Suprapubic skin (tissue), 4 donors: ENCODE results near the gene AFAP1L2. TPM values are rescaled to one million over a fixed set of nuclear protein-coding genes. Genes with fewer than 3 reads are reported as not detected.
A peak's percentile ranks its signal among the peaks of the same experiment; 100 is the strongest.

Experiments used
- DNase-seq, 2 donors: peaks; one replicate each; pipeline ENCODE4 v3.0.0-alpha.2; 2019; ENCODE audit warnings: low spot score in 2 of 2
- H3K27ac ChIP-seq: fragments of 200-600 bp; sonication (generic); one replicate; pipeline ENCODE4 v1.5.1; 2019
- H3K27me3 ChIP-seq: fragments of 200-600 bp; sonication (generic); one replicate; pipeline ENCODE4 v1.5.1; 2019
- H3K36me3 ChIP-seq: fragments of 200-600 bp; sonication (generic); one replicate; pipeline ENCODE4 v1.5.1; 2019
- H3K4me1 ChIP-seq: fragments of 200-600 bp; sonication (generic); one replicate; pipeline ENCODE4 v1.5.1; 2019
- H3K4me3 ChIP-seq: fragments of 200-600 bp; sonication (generic); one replicate; pipeline ENCODE4 v1.5.1; 2019; ENCODE audit warnings: mild to moderate bottlenecking
- H3K9me3 ChIP-seq: fragments of 200-600 bp; sonication (generic); one replicate; pipeline ENCODE4 v1.5.1; 2019
- EP300 ChIP-seq: sonication (generic); formaldehyde crosslinking; IDR thresholded peaks from one replicate; pipeline ENCODE4 v1.6.1; 2017; ENCODE audit warnings: antibody characterized with exemption
- POLR2A ChIP-seq, 2 donors: fragments of 450-650 bp; IDR thresholded peaks; one replicate each; pipeline ENCODE4 v1.6.1; 2017; ENCODE audit warnings: antibody characterized with exemption in 2 of 2, mild to moderate bottlenecking in 2 of 2, moderate library complexity in 2 of 2
- POLR2AphosphoS5 ChIP-seq, 3 donors: sonication (generic); formaldehyde crosslinking; IDR thresholded peaks; one replicate each; pipeline ENCODE4 v1.6.1; 2017; ENCODE audit warnings: antibody characterized with exemption in 3 of 3
- WGBS: methylation state at CpG from one replicate; pipeline ENCODE4 v1.1.5; 2018; 5-methylcytosine and 5-hydroxymethylcytosine counted together
- total RNA-seq, 4 donors: library from RNA; depleted of rRNA; stranded (reverse); fragments of >200 nt; gene quantifications; one replicate each; pipeline ENCODE4 v1.1.0, GENCODE V29; 2016
- TF ChIP-seq, protein P1 (sequence below), 2 donors: fragments of 200-600 bp in 1 of 2; fragments of 450-650 bp in 1 of 2; sonication (generic) in 1 of 2; IDR thresholded peaks; one replicate each; pipeline ENCODE4 v1.5.1; 2016 to 2019; ENCODE audit warnings: antibody characterized with exemption in 2 of 2, mild to moderate bottlenecking in 1 of 2, moderate library complexity in 1 of 2

AFAP1L2 gene
- total RNA-seq, 4 donors from 2014 or later = 10.8 to 32.0 (median 15.7) TPM

DNA sequence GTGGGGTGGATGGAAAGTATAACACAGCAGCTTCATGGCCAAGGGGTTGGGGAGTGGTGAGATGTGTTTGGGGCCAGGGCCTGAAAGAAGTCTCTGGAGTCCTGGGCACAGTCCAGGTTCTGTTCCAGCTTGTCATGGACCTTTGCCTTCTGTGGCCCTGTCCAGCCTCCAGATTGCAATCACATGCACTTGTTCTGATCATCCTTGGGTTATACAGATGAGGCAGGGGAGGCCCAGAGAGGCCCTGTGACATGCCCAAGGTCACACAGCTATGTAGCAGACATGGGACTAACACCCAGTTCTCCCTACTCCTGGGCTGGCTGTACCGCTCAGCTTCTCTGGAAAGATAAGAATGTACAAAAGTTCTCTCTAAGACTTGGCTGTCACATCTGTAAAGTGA is 153.6 kb downstream of the AFAP1L2 start:
- H3K4me3 ChIP-seq = no peak overlapping the region
- peak in 1 of 2 donors; percentile 41 for DNase-seq
- WGBS = 100% methylated on average over 1 of the region's 1 CpG
- H3K9me3 ChIP-seq = no peaks in the 10 kb centered on the region
- no peaks in the 10 kb centered on the region for H3K36me3 ChIP-seq
- no peaks in the 10 kb centered on the region for H3K27me3 ChIP-seq
- H3K4me1 ChIP-seq = no peaks in the 10 kb centered on the region
- TF ChIP-seq, protein P1, sequence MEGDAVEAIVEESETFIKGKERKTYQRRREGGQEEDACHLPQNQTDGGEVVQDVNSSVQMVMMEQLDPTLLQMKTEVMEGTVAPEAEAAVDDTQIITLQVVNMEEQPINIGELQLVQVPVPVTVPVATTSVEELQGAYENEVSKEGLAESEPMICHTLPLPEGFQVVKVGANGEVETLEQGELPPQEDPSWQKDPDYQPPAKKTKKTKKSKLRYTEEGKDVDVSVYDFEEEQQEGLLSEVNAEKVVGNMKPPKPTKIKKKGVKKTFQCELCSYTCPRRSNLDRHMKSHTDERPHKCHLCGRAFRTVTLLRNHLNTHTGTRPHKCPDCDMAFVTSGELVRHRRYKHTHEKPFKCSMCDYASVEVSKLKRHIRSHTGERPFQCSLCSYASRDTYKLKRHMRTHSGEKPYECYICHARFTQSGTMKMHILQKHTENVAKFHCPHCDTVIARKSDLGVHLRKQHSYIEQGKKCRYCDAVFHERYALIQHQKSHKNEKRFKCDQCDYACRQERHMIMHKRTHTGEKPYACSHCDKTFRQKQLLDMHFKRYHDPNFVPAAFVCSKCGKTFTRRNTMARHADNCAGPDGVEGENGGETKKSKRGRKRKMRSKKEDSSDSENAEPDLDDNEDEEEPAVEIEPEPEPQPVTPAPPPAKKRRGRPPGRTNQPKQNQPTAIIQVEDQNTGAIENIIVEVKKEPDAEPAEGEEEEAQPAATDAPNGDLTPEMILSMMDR (IDR thresholded peaks at IDR 0.05) = no peak
- TF ChIP-seq POLR2AphosphoS5 (IDR thresholded peaks at IDR 0.05) = no peak
- no peak for TF ChIP-seq EP300
- no peak for TF ChIP-seq POLR2A (IDR thresholded peaks at IDR 0.05)
- H3K27ac ChIP-seq = no peak overlapping the region

- DNase-seq = no peak
Observed at GRCh38 chr10:114250236-114250635, 154.1 kb downstream of the AFAP1L2 start.

DNA sequence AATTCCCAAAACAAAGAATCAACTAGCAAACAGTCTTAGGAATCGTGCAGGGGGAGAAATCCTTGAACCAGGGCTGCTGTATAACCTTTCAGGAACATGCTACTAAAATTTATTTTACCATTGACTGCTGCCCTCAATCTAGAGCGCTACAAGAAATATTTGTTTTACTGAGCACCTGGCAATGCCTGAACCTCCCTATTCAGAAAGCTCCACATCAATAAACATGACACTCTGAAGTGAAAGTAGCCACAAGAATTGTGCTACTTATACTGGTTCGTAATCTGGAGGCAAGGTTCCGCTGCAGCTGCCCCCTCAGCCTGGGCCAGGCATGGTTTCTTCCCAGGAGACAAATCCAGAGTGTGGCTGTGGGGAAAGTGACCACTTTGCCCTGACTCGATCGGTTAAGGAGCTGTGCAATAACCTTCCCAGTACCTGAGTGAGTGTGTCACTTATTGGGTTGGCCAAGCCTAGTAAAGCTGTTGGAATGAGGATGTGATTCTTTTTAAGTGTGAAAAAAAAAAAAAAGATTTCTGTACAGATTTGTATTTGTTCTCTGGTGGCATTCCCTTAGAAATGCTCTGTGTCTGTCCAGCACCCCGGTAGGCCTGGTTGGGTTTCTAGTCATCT is 157.5 kb downstream of the AFAP1L2 start:
- WGBS = 59% methylated on average over 7 of the region's 7 CpGs
- TF ChIP-seq POLR2A (IDR thresholded peaks at IDR 0.05) = no peak
- no peak for TF ChIP-seq EP300
- TF ChIP-seq POLR2AphosphoS5 (IDR thresholded peaks at IDR 0.05) = no peak
- TF ChIP-seq, protein P1 (IDR thresholded peaks at IDR 0.05) = no peak

More at GRCh38 chr10:114250236-114250635, 154.1 kb downstream of the AFAP1L2 start:
- TF ChIP-seq, protein P1 (IDR thresholded peaks at IDR 0.05) = no peak
- TF ChIP-seq POLR2A (IDR thresholded peaks at IDR 0.05) = no peak
- TF ChIP-seq POLR2AphosphoS5 (IDR thresholded peaks at IDR 0.05) = no peak
- no peak for TF ChIP-seq EP300
- Histone ChIP-seq H3K4me3 (no peak overlapping the region), H3K27ac (no peak overlapping the region), H3K36me3 (no peaks in the 10 kb centered on the region), H3K4me1 (no peaks in the 10 kb centered on the region), H3K9me3 (no peaks in the 10 kb centered on the region), H3K27me3 (no peaks in the 10 kb centered on the region)
- 72% methylated on average over 6 of the region's 6 CpGs for WGBS

DNA sequence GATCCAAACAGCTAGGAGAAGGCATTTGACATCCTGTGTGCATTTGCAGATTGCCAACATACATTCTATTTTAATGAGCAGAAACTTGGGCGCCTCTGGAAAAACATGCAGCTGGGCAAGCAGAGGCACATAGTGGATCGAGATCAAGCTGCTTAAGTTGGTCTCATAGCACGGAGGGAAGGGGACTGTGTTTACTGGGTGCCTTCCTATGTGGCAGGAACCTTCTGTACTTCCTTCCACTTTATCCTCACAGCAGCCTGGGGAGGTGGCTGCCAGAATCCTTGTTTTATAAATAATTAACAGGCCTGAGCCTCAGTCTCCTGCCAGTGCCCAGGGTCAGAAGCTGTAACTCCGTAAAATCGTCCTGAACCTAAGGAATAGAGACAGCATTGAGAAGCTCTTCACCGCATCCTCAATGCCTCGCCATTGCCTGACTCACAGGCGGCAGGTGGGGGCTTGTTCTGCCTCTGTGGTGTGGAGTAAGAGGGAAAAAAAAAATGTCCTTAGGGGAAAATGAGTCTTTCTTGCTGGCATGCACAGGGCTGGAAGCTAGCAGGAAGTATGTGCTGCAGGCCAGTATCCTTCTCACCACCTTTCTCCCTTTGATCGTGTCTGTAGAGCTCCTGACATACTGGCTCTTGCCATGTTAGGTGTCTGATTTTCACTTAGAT is 159.0 kb downstream of the AFAP1L2 start:
- TF ChIP-seq, protein P1 (IDR thresholded peaks at IDR 0.05) = no peak
- peak in 2 of 3 donors; percentile 29 to 59 for TF ChIP-seq POLR2AphosphoS5 (IDR thresholded peaks at IDR 0.05)
- H3K4me1 ChIP-seq = peaks cover 15% of the 10 kb centered on the region
- H3K27me3 ChIP-seq = peaks cover 3% of the 10 kb centered on the region
- 48% methylated on average over 9 of the region's 9 CpGs for WGBS
- no peak overlapping the region for H3K4me3 ChIP-seq
- DNase-seq = no peak
- no peaks in the 10 kb centered on the region for H3K9me3 ChIP-seq
- H3K36me3 ChIP-seq = no peaks in the 10 kb centered on the region
- H3K27ac ChIP-seq = peak overlapping the region; percentile 62

More for the DNA sequence above, 157.5 kb downstream of the AFAP1L2 start:
- Histone ChIP-seq H3K27ac (no peak overlapping the region), H3K27me3 (peaks cover 3% of the 10 kb centered on the region), H3K4me1 (peaks cover 15% of the 10 kb centered on the region), H3K9me3 (no peaks in the 10 kb centered on the region), H3K4me3 (peak overlapping the region; percentile 14), H3K36me3 (no peaks in the 10 kb centered on the region)
- no peak for DNase-seq

Other genes with a start within 250 kb of the AFAP1L2 start
- 10 to 100 TPM; 39.0 to 87.8 (median 50.9) TPM for gene CCDC186, start 230.3 kb downstream of the AFAP1L2 start, total RNA-seq
- gene TDRD1, start 225.1 kb downstream of the AFAP1L2 start, total RNA-seq = under 1 TPM in 3 of 4 donors, not detected in 1; 0.17 to 0.42 (median 0.40) TPM
- gene VWA2, start 165.2 kb downstream of the AFAP1L2 start, total RNA-seq = 10 to 100 TPM; 15.7 to 31.0 (median 20.2) TPM